GM18519 (cell line): Measurements from ENCODE around the gene TBC1D3B.
"Not testable (repeated sequence)": the region's sequence is repeated elsewhere in the genome, so short reads cannot be mapped to it uniquely, and the experiment has no call there.

ENCODE experiments used
- ATAC-seq: cut with Tn5 transposase; IDR thresholded peaks from one replicate; pipeline ENCODE4 v1.9.1; 2021; ENCODE audit warnings: mild to moderate bottlenecking, moderate library complexity; ENCODE audit not compliant: unreplicated experiment, low FRiP score

The TBC1D3B gene

GRCh38 chr17:36176536-36176935 is at the start of gene TBC1D3B:
Gene TBC1D3B (minus strand): TSS chr17:36176636. CDS start chr17:36175050, 1,586 bp downstream.
- ATAC-seq: not testable (repeated sequence)

DNA sequence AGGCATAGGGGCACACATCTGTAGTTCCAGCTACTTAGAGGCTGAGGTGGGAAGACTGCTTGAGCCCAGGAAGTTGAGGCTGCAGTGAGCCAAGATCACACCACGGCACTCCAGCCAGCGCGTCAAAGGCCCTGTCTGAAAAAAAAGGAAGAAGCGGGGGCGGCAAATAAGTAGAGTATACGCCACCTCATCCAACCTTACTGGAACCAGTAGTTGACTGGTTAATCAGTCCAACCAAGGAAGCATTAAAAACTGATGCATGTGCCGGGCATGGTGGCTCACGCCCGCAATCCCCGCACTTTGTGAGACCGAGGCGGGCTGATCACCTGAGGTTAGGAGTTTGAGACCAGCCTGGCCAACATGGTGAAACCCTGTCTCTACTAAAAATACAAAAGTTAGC is 46.5 kb upstream of the TBC1D3B start:
- not testable (repeated sequence) for ATAC-seq

- not testable (repeated sequence) for ATAC-seq
Observed at GRCh38 chr17:36221581-36222100, 45.2 kb upstream of the TBC1D3B start.

DNA sequence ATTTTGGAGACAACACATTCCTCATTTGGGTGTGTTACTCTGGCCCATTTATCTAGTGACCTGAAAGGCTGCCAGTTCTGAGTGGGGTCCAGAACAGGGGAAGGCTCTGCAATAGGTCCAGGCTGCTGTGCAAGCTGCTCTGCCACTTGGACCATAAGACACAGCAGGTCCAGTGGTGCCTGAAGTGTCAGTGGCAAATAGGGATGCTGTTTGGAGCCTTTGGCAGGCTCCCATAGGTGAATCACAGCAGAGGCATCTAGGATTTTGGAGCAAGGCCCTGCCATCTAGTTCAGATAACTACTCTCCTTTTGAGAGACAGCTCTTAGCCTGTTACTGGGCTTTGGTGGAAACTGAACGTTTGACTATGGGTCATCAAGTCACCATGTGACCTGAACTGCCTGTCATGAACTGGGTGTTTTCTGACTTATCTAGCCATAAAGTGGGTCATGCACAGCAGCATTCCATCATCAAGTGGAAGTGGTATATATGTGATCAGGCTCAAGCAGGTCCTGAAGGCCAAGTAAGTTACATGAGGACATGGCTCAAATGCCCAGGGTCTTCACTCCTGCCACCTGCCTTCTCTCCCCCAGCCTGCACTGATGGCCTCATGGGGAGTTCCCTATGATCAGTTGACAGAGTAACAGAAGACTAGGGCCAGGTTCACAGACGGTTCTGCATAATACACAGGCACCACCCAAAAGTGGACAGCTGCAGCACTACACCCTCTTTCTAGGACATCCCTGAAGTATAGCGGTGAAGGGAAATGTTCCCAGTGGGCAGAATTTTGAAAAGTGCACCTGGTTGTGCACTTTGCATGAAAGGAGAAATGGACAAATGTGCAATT is 44.5 kb upstream of the TBC1D3B start:
- ATAC-seq: not testable (repeated sequence)

GRCh38 chr17:36219556-36219955 is 43.1 kb upstream of the TBC1D3B start:
- ATAC-seq: not testable (repeated sequence)

GRCh38 chr17:36215406-36216308 is 39.2 kb upstream of the TBC1D3B start:
- not testable (repeated sequence) for ATAC-seq

DNA sequence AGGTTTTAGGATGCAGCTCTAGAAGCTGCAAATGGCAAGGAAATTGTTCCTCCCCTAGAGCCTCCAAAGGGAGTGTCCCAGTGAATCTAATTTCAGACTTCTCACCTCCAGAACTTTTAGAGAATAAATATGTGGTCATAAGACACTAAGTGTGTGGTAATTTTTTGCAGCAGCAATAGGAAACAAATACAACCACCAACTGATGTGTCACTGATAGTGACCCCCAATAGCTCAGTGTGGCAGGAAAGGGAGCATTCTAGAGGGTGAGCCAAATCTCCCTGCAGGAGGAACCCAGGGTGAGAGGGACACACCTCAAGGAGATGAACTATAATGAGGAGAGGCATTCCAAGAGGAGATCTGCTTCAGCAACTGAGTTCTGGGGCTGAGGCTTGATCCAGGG is 38.5 kb upstream of the TBC1D3B start:
- no peak for ATAC-seq

DNA sequence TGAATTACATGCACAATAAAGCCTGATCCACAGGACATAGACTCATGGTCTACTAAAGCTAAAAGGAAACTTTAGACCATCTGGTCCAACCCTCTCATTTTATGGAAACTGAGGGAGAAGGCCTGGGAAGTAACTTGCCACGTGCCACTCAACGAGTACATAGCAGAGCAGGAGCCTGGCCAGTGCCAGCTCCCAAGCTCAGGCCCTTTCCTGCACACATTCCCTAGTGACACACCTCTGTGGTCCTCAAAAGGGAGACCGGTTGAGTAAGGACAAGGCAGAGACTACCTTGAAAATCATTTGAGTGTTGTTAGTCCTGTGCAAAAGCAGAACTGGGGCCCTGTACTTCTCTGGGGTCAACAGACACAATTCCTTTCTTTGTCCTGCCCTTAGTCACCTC is 37.3 kb upstream of the TBC1D3B start:
- ATAC-seq: no peak

DNA sequence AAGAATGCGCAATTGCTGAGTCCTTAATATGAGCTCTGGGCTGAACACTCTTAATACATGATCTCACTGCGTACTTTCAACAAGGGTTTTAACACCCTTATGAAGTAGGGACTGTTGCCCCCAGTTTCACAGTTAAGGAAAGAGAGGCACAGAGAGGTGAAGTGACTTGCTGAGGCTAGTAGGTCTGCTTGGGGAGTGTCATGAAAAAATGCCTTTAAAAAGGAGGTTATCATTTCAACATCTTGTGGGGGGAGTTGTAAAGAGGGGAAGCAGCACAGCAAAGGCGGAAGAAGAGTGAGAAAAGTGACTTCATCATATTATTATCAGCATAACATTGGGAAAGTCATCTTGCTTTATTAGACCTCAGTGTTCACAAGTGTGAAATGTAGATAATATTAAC is 36.5 kb upstream of the TBC1D3B start:
- no peak for ATAC-seq

DNA sequence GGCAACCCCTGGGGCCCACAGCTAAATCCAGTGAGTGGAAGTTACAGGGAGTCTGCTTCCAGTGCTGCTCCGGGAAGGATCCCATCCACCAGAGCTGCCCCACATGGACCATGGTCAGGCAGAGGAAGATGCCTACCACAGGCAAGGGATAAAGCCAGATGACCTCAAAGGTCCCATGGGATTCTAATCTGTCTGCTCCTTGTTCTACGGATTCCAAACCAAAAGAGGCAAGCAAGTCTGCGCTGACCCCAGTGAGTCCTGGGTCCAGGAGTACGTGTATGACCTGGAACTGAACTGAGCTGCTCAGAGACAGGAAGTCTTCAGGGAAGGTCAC is 35.8 kb upstream of the TBC1D3B start:
- no peak for ATAC-seq

DNA sequence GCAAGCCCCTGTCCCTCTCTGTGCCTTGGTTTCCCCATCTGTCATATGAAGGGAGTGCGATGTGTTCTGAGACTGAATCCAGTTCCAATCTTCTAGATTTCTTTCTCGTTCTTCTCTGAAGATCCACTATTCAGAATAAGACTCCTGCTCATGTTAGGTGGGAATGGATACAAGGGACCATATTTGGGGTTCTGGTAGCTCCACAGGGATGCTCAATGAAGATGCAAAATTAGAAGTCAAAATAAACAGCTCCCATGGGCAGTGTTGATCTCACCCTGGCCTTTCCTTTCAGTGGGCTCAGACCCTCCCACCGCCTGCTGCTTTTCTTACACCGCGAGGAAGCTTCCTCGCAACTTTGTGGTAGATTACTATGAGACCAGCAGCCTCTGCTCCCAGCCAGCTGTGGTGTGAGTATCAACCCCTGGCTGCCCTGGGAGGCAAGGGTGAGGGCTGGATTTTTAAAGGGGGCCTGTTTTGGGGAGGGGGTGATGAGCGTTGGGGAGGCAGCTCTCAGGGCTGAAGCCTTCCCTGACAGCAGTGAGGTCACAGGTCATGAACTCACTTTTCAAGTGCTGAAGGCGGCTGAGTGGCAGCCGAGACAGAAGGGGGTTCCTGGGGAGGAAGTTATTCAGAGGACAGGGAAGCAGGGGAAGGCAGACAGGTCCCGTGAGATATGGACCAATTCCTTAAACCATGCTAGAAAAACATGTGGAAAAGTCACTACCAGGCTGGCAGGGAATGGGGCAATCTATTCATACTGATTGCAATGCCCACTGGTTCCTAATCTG is 35.2 kb upstream of the TBC1D3B start:
- not testable (repeated sequence) for ATAC-seq

GRCh38 chr17:36210439-36211211 is 34.2 kb upstream of the TBC1D3B start, which contains the start of gene CCL4L2:
Gene CCL4L2 (plus strand): TSS chr17:36211063.
- ATAC-seq: not testable (repeated sequence)

DNA sequence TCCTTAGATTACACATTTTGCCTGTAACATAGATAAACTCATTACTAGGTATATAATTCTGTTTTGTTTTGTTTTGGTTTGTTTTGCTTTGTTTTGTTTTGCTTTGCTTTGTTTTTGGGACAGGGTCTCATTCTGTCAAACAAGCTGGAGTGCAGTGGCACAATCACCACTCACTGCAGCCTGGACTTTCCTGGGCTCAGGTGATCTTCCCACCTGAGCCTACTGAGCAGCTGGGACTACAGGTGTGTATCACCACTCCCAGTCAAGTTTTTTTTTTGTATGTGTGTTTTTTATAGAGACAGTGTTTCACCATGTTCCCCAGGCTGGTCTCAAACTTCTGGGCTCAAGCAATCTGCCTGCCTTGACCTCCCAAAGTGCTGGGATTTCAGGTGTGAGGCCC is 33.1 kb upstream of the TBC1D3B start:
- ATAC-seq: no peak

GRCh38 chr17:36207383-36207782 is 30.9 kb upstream of the TBC1D3B start:
- not testable (repeated sequence) for ATAC-seq

GRCh38 chr17:36206486-36206821 is 30.0 kb upstream of the TBC1D3B start:
- not testable (repeated sequence) for ATAC-seq

DNA sequence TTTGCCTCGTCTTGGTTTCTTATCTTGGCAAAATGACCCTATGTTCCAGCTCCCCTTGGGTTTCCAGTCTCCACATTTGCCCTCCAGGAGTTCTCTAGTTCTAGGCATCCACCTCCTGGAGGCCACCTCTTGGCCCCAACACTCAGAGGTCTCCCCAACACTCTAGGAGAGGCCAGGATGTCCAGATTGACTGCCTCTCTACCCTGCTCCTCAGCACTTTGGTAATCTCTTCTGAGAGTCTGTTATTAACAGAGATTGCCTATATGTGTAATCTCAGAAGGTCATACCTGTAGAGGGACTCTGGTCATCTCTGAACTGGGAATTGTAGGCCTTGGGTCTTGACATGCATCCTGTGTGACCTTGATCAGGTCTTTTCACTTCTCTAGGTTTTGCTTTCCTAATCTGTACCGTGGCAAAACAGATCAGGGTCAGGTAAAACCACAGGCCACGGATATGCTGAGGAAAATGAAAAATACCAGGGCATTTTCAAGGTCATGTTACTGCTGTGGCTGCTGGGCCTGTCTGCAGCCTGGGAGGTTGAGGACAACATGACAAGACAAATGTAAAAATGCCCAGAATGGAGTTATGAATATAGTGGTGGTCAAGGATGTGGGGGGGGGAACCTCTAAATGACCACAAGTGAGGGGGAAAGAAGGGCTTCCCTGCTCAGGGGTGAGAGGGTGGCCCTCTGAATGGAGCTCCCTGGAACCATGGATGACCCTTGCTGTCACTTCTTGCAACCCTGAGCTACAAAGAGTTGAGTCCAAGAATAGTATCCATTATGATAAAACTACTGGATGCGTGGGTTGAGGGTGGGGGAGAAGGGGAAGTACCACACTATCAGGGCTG is 29.4 kb upstream of the TBC1D3B start:
- no peak for ATAC-seq

DNA sequence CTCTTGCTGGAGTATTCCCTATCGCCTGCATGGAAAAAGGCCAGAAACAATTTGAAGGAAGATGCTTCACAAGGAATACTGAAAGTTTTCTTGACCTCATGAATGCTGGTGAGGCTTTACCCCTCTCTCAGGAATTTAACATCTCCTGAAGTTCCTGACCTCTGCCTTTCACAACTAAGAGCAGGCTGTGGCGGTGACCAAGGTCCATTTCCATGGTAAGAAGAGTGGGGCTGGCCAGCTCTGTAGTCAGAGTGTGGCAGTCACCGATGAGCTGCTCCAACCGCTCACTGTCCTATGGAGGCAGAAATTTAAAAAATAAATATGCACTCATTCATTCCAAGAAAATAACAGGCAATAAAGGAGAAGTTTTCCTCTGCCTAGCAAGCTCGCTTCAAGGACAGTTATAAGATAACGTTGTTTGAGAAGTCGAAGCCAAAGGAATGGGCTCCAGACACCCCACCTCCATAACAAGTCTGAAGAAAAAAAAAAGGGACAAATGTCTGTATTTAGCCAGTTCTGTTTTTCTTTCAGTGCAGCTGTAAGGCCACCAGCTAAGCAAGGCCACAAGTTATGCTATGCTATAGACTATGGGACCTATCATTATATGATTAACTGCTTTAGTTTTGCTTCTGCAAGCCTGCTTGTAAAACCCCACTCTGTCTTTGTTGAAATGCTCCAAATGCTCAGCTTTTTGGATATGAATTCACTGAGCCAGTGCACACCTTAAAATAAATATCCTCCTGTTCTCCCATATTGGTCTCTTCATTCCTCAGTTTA is 28.5 kb upstream of the TBC1D3B start:
- ATAC-seq: no peak

GRCh38 chr17:36203335-36203734 is 26.9 kb upstream of the TBC1D3B start:
- no peak for ATAC-seq
